Upper lobe of left lung (tissue), 4 donors: Measurements from ENCODE around the gene HDGFL2.
A peak's percentile ranks its signal among the peaks of the same experiment; 100 is the strongest.

Experiments used
- CTCF ChIP-seq, 6 experiments: fragments of 450-650 bp in 4 of 6; fragments of 200-600 bp in 2 of 6; sonication (generic) in 2 of 6; IDR thresholded peaks; one replicate each; pipeline ENCODE4 v1.5.1; 2016 to 2019; ENCODE audit warnings: antibody characterized with exemption in 6 of 6
- EP300 ChIP-seq, 4 donors: sonication (generic); formaldehyde crosslinking; IDR thresholded peaks; one replicate each; pipeline ENCODE4 v1.5.1; 2017; ENCODE audit warnings: antibody characterized with exemption in 4 of 4, control low read depth in 2 of 4
- POLR2A ChIP-seq, 4 donors: fragments of 450-650 bp; IDR thresholded peaks; one replicate each; pipeline ENCODE4 v1.5.1; 2016 to 2017; ENCODE audit warnings: antibody characterized with exemption in 4 of 4, mild to moderate bottlenecking in 2 of 4
- POLR2AphosphoS5 ChIP-seq, 2 donors: sonication (generic); formaldehyde crosslinking; IDR thresholded peaks; one replicate each; pipeline ENCODE4 v1.5.1; 2017; ENCODE audit warnings: antibody characterized with exemption in 2 of 2

GRCh38 chr19:4534836-4535658 lies 63.0 kb downstream of the HDGFL2 start, which contains the start of gene PLIN5:
- TF ChIP-seq POLR2AphosphoS5 (IDR thresholded peaks at IDR 0.05) (peak in 1 of 2 donors; percentile 65), CTCF (IDR thresholded peaks at IDR 0.05) (no peak), POLR2A (IDR thresholded peaks at IDR 0.05) (peak in 2 of 4 donors; percentile 28 to 68), EP300 (IDR thresholded peaks at IDR 0.05) (no peak)
